ENCODE results near the gene KAZN. TPM values are rescaled to one million over a fixed set of nuclear protein-coding genes. Genes with fewer than 3 reads are reported as not detected.
A peak's percentile ranks its signal among the peaks of the same experiment; 100 is the strongest.

The KAZN gene
- total and polyA plus RNA-seq, 8 donors = 11.1 to 37.5 (median 30.2) TPM

DNA sequence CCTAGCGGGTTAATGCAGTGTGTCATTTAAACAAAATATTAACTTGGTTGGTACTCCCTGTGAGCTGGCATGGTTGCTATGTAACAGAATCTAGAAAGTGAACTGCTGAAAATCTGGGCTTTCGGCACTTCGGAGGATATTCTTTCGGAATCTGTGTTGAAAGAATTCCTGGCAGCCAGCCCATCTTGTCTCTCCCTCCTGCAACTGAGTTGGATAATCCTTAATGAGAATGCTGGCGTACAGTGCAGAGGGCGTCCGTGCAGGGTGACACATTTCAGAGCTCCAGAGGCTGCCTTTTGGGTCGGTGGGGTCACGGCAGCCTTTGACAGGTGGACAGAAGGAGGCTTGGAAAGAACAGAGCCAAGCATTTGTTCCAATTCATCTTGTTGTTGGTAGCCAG is 3.7 kb downstream of the KAZN start:
- Histone ChIP-seq H3K27ac (no peak overlapping the region), H3K36me3 (no peaks in the 10 kb centered on the region), H3K4me1 (peaks cover 0 to 7% of the 10 kb centered on the region in 2 donors), H3K27me3 (peaks cover 40 to 69% of the 10 kb centered on the region in 2 donors), H3K4me3 (no peak overlapping the region), H3K9me3 (no peaks in the 10 kb centered on the region)
- DNase-seq (peak in 2 of 4 donors; percentile 78 to 79), ATAC-seq (no peak)
- intact Hi-C loops (cut with DNase I) = no loop called here
- TF ChIP-seq, protein P1, sequence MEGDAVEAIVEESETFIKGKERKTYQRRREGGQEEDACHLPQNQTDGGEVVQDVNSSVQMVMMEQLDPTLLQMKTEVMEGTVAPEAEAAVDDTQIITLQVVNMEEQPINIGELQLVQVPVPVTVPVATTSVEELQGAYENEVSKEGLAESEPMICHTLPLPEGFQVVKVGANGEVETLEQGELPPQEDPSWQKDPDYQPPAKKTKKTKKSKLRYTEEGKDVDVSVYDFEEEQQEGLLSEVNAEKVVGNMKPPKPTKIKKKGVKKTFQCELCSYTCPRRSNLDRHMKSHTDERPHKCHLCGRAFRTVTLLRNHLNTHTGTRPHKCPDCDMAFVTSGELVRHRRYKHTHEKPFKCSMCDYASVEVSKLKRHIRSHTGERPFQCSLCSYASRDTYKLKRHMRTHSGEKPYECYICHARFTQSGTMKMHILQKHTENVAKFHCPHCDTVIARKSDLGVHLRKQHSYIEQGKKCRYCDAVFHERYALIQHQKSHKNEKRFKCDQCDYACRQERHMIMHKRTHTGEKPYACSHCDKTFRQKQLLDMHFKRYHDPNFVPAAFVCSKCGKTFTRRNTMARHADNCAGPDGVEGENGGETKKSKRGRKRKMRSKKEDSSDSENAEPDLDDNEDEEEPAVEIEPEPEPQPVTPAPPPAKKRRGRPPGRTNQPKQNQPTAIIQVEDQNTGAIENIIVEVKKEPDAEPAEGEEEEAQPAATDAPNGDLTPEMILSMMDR (IDR thresholded peaks at IDR 0.05) = no peak

DNA sequence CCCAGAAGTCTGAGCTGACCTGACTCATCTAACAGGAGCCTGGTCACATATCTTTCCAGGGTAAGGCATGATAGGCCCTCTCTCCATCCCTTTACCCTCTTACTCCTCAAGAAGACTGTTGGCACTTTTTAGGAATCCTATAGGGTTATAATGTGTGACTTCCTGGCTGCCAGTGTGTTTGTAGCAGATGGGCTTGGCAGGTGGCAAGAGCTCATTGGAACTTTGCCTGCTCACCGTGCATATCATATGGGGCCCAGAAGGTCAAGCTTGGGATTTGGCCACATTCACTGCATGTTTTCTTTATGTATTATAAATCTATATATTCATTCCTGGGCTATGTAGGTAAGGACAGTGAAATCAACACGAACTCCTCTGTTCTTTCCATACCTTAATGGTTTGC is 5.2 kb downstream of the KAZN start:
- no peak for DNase-seq

DNA sequence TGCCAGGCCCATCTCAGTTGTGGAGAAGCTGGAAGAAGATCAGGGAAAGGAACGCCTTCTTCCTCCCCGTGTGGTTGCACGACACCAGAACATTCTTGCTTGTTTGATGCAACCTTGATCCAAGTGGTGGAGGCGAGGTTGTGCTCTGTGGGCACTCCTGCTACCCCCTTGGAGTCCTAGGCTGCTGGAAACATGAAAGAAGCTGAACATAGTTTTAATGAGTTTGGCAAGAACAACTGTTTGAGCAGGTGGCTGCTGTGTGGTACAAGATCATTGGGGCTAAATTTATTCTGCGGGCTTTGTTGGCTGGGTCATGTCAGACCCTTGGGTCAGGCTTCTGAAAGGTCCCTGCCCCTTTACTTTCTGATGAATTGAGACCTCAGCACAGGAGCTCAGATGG is 5.9 kb downstream of the KAZN start:
- ATAC-seq (no peak), DNase-seq (no peak)
- peaks cover 0 to 2% of the 10 kb centered on the region in 2 donors for H3K4me1 ChIP-seq
- H3K27ac ChIP-seq = no peak overlapping the region
- H3K4me3 ChIP-seq = no peak overlapping the region
- H3K9me3 ChIP-seq = no peaks in the 10 kb centered on the region
- intact Hi-C loops (cut with DNase I) = no loop called here
- peaks cover 24 to 47% of the 10 kb centered on the region in 2 donors for H3K27me3 ChIP-seq
- no peaks in the 10 kb centered on the region for H3K36me3 ChIP-seq
- TF ChIP-seq, protein P1 (IDR thresholded peaks at IDR 0.05) = no peak

More for the DNA sequence above, 5.2 kb downstream of the KAZN start:
- Histone ChIP-seq H3K4me1 (peaks cover 0 to 7% of the 10 kb centered on the region in 2 donors), H3K36me3 (no peaks in the 10 kb centered on the region), H3K27ac (no peak overlapping the region), H3K27me3 (peaks cover 32 to 54% of the 10 kb centered on the region in 2 donors), H3K4me3 (no peak overlapping the region), H3K9me3 (no peaks in the 10 kb centered on the region)
- no peak for ATAC-seq
- intact Hi-C loops (cut with DNase I) = no loop called here
- TF ChIP-seq, protein P1 (IDR thresholded peaks at IDR 0.05) = no peak

DNA sequence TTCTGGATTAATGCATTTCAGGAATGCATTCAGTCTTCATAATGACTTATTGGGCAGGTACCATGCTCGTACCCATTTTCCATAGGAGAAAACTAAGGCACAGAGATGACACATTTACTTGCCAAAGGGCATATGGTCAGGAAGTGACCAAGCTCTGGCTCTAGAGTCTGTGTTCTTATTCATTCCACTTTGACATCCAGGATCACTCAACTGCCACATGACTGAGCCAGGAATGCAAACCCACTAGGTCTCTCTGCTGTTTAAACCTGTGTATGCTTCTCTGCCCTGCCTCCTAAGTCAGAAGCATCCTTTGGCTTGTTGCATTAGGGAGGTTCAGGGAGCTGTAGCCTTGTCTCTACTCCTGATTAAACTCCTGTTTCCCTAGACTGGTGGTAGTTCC is 7.5 kb downstream of the KAZN start:
- Histone ChIP-seq H3K27ac (no peak overlapping the region), H3K4me3 (no peak overlapping the region), H3K9me3 (no peaks in the 10 kb centered on the region), H3K27me3 (peaks cover 10 to 31% of the 10 kb centered on the region in 2 donors), H3K4me1 (no peaks in the 10 kb centered on the region), H3K36me3 (no peaks in the 10 kb centered on the region)
- intact Hi-C loops (cut with DNase I) = no loop called here
- DNase-seq (no peak), ATAC-seq (no peak)
- TF ChIP-seq, protein P1 (IDR thresholded peaks at IDR 0.05) = no peak

DNA sequence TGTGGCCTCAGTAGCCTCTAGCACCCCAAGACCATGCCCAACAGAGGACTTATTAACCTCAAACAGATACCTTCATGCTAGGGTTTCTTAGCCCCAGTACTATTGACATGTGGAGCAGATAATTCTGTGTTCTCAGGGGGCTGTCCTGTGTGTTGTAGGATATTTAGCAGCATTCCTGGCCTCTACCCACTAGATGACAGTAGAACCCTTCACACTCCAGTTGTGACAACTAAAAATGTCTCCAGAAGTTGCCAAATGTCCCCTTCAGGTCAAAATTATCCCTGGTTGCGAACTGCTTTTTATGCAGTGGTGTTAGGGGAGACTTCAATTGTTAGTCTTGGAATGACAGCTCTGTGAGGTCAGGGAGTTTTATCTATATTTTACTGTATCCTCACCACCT is 8.1 kb downstream of the KAZN start:
- Histone ChIP-seq H3K4me3 (no peak overlapping the region), H3K4me1 (no peaks in the 10 kb centered on the region), H3K9me3 (no peaks in the 10 kb centered on the region), H3K36me3 (no peaks in the 10 kb centered on the region), H3K27me3 (peaks cover 5 to 24% of the 10 kb centered on the region in 2 donors), H3K27ac (no peak overlapping the region)
- TF ChIP-seq, protein P1 (IDR thresholded peaks at IDR 0.05) = no peak
- intact Hi-C loops (cut with DNase I) = no loop called here
- peak in 1 of 4 donors; percentile 32 for DNase-seq
- ATAC-seq = no peak

Measured in left lung (tissue), 10 donors.